DND-41 (cell line): ENCODE results near the gene NUP42.

Experiments used
- ATAC-seq: fragments of 200-7000 bp; cut with Tn5 transposase; 3 replicates; pipeline ENCODE4 v1.9.1; 2021; ENCODE audit warnings: low read depth; ENCODE audit not compliant: insufficient read depth
- DNase-seq: peaks from one replicate; pipeline ENCODE4 v3.0.0-alpha.2; 2020
- H2AFZ ChIP-seq: 2 replicates; pipeline ENCODE4 v1.6.0; 2012; ENCODE audit warnings: low read depth, low read length
- H3K27ac ChIP-seq: 2 replicates; pipeline ENCODE4 v1.5.1; 2012; ENCODE audit warnings: low read length, inconsistent platforms
- H3K27me3 ChIP-seq: fragments of 200-600 bp; sonication (generic); 2 replicates; pipeline ENCODE4 v1.6.0; 2012; ENCODE audit warnings: low read length, mild to moderate bottlenecking, inconsistent platforms; ENCODE audit not compliant: insufficient read depth, poor library complexity
- H3K36me3 ChIP-seq: 2 replicates; pipeline ENCODE4 v1.5.1; 2012; ENCODE audit warnings: low read length, inconsistent platforms; ENCODE audit not compliant: insufficient read depth
- H3K4me1 ChIP-seq: 2 replicates; pipeline ENCODE4 v1.5.1; 2012; ENCODE audit warnings: mild to moderate bottlenecking, low read length; ENCODE audit not compliant: insufficient read depth
- H3K4me2 ChIP-seq: 2 replicates; pipeline ENCODE4 v1.6.0; 2012; ENCODE audit warnings: mild to moderate bottlenecking, moderate library complexity, low read length, inconsistent platforms; ENCODE audit not compliant: insufficient read depth
- H3K4me3 ChIP-seq, 2 experiments: fragments of 200-600 bp in 1 of 2; shearing (Covaris generic) in 1 of 2; 2 replicates each; pipeline ENCODE4 v1.5.1; 2012 to 2016; ENCODE audit warnings: inconsistent platforms in 2 of 2, low read length in 2 of 2, mild to moderate bottlenecking in 2 of 2, low read depth in 1 of 2, moderate library complexity in 1 of 2
- H3K79me2 ChIP-seq: 2 replicates; pipeline ENCODE4 v1.6.0; 2012; ENCODE audit warnings: low read length, inconsistent platforms; ENCODE audit not compliant: insufficient read depth
- H3K9ac ChIP-seq: 2 replicates; pipeline ENCODE4 v1.6.0; 2012; ENCODE audit warnings: low read depth, mild to moderate bottlenecking, inconsistent platforms, low read length, moderate library complexity
- H3K9me3 ChIP-seq: 2 replicates; pipeline ENCODE4 v1.5.1; 2012; ENCODE audit warnings: low read length, moderate library complexity, mild to moderate bottlenecking, inconsistent platforms; ENCODE audit not compliant: insufficient read depth, severe bottlenecking
- H4K20me1 ChIP-seq: 2 replicates; pipeline ENCODE4 v1.6.0; 2012; ENCODE audit warnings: low read length; ENCODE audit not compliant: insufficient read depth
- CTCF ChIP-seq: IDR thresholded peaks from 2 replicates; pipeline ENCODE4 v1.5.1; 2012; ENCODE audit warnings: borderline replicate concordance, low read length, moderate library complexity, mild to moderate bottlenecking; ENCODE audit not compliant: poor library complexity, severe bottlenecking; ENCODE audit errors: extremely low read depth
- EZH2 ChIP-seq: IDR thresholded peaks from 3 replicates; pipeline ENCODE4 v1.6.1; 2012; ENCODE audit warnings: borderline replicate concordance, low read depth, mild to moderate bottlenecking, moderate library complexity, low read length, inconsistent platforms; ENCODE audit not compliant: severe bottlenecking

The NUP42 gene

GRCh38 chr7:23205909-23206767 lies 24.3 kb downstream of the NUP42 start:
- no peak overlapping the region for H2AFZ ChIP-seq
- no peak overlapping the region for H3K9ac ChIP-seq
- ATAC-seq (no peak), DNase-seq (no peak)
- no peak overlapping the region for H3K27ac ChIP-seq
- H3K4me2 ChIP-seq: no peak overlapping the region
- H3K36me3 ChIP-seq: peaks cover 3% of the 10 kb centered on the region; the same call in 1 of the 2 replicates
- H3K4me3 ChIP-seq: no peak overlapping the region
- no peaks in the 10 kb centered on the region for H3K9me3 ChIP-seq
- H3K4me1 ChIP-seq: no peaks in the 10 kb centered on the region
- H3K27me3 ChIP-seq: no peaks in the 10 kb centered on the region
- no peaks in the 10 kb centered on the region for H3K79me2 ChIP-seq
- H4K20me1 ChIP-seq: no peaks in the 10 kb centered on the region
- TF ChIP-seq CTCF (no peak), EZH2 (no peak)

GRCh38 chr7:23207021-23207420 lies 25.2 kb downstream of the NUP42 start:
- Histone ChIP-seq H3K27me3 (no peaks in the 10 kb centered on the region), H3K79me2 (no peaks in the 10 kb centered on the region), H3K4me2 (no peak overlapping the region), H2AFZ (no peak overlapping the region), H3K27ac (no peak overlapping the region), H3K9me3 (no peaks in the 10 kb centered on the region), H4K20me1 (no peaks in the 10 kb centered on the region), H3K4me3 (no peak overlapping the region), H3K36me3 (no peaks in the 10 kb centered on the region; the same call in 1 of the 2 replicates), H3K4me1 (no peaks in the 10 kb centered on the region), H3K9ac (no peak overlapping the region)
- TF ChIP-seq EZH2 (no peak), CTCF (no peak)
- DNase-seq: no peak
- no peak for ATAC-seq

- Histone ChIP-seq H3K27ac (no peak overlapping the region), H3K36me3 (no peaks in the 10 kb centered on the region; the same call in 1 of the 2 replicates), H3K79me2 (no peaks in the 10 kb centered on the region), H3K9ac (no peak overlapping the region), H2AFZ (no peak overlapping the region), H3K27me3 (peaks cover 2% of the 10 kb centered on the region), H3K4me1 (no peaks in the 10 kb centered on the region), H4K20me1 (no peaks in the 10 kb centered on the region), H3K4me2 (no peak overlapping the region), H3K9me3 (no peaks in the 10 kb centered on the region), H3K4me3 (no peak overlapping the region)
- DNase-seq: no peak
- no peak for ATAC-seq
- TF ChIP-seq CTCF (no peak), EZH2 (no peak)
Measured at GRCh38 chr7:23207884-23208283, 26.0 kb downstream of the NUP42 start.

GRCh38 chr7:23208316-23208715 lies 26.5 kb downstream of the NUP42 start:
- no peak overlapping the region for H3K9ac ChIP-seq
- TF ChIP-seq CTCF (no peak), EZH2 (no peak)

More at GRCh38 chr7:23208316-23208715, 26.5 kb downstream of the NUP42 start:
- DNase-seq (no peak), ATAC-seq (no peak)
- Histone ChIP-seq H3K27me3 (peaks cover 2% of the 10 kb centered on the region), H2AFZ (no peak overlapping the region), H3K27ac (no peak overlapping the region), H3K4me2 (no peak overlapping the region), H3K9me3 (no peaks in the 10 kb centered on the region), H3K4me1 (no peaks in the 10 kb centered on the region), H3K79me2 (no peaks in the 10 kb centered on the region), H3K36me3 (no peaks in the 10 kb centered on the region; the same call in 1 of the 2 replicates), H3K4me3 (no peak overlapping the region), H4K20me1 (no peaks in the 10 kb centered on the region)
